GM12865 (cell line): ENCODE measurements around the gene SKP1.

ENCODE experiments used
- DNase-seq: peaks from one replicate; pipeline ENCODE4 v3.0.0; 2010; ENCODE audit warnings: low read depth
- H3K4me3 ChIP-seq: 2 replicates; pipeline ENCODE4 v1.5.1; 2011; ENCODE audit warnings: mild to moderate bottlenecking, low read depth, low read length, control low read depth
- CTCF ChIP-seq: IDR thresholded peaks from 2 replicates; pipeline ENCODE4 v1.5.1; 2011; ENCODE audit warnings: low read length, control low read depth, low read depth, inconsistent platforms; ENCODE audit not compliant: insufficient read depth; ENCODE audit errors: missing control alignments

SKP1 gene

DNA sequence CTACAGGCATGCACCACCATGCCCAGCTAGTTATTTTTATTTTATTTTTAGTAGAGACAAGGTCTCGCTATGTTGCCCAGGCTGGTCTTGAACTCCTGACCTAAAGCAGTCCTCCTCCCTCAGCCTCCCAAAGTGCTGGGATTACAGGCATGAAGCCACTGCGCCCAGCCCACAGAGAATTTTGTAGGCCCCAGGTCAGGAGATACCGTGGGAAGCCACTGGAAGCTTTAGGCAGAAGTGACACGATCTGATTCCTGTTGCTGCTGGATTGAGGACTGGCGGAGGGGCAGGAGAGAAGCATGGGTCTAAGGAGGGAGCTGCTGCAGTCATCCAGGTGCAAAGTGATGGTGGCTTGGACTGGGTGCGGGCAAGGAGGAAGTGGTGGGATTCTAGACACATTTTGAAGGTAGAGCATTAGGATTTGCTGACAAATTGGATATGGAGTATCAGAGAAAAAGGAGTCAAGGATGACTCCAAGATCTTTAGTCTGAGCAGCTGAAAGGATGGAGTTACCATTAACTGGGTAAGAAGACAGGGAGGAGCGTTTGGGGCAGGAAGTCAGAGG lies 41.6 kb downstream of the SKP1 start:
- no peak overlapping the region for H3K4me3 ChIP-seq
- TF ChIP-seq CTCF: no peak
- DNase-seq: no peak

DNA sequence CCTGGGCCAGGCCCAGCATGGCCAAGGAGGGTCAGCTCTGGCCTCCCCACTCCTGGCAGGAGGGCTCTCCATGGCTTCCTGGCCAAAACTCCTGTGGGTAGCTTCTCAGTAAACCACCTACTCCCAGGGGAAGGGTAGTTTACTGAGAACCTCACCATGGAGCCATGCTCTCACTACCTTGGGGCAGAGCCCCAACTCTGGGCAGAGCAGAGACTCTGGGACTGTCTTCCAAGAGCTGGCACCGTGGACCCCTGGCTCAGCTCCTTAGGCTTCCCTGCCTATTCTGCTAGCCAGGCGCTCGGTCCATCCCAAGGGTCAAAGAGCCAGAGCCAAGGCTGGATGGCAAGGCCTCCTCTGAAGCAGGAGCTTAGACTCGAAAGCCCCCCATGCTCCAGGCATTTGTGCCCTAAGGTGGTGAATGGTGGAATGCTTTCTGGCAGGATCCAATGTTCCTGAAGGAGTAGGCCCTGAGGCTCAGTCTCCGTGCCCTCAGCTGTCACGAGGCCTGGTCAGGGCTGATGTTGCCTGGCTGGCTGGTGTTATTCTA lies 42.7 kb downstream of the SKP1 start:
- no peak for TF ChIP-seq CTCF
- no peak overlapping the region for H3K4me3 ChIP-seq
- no peak for DNase-seq

DNA sequence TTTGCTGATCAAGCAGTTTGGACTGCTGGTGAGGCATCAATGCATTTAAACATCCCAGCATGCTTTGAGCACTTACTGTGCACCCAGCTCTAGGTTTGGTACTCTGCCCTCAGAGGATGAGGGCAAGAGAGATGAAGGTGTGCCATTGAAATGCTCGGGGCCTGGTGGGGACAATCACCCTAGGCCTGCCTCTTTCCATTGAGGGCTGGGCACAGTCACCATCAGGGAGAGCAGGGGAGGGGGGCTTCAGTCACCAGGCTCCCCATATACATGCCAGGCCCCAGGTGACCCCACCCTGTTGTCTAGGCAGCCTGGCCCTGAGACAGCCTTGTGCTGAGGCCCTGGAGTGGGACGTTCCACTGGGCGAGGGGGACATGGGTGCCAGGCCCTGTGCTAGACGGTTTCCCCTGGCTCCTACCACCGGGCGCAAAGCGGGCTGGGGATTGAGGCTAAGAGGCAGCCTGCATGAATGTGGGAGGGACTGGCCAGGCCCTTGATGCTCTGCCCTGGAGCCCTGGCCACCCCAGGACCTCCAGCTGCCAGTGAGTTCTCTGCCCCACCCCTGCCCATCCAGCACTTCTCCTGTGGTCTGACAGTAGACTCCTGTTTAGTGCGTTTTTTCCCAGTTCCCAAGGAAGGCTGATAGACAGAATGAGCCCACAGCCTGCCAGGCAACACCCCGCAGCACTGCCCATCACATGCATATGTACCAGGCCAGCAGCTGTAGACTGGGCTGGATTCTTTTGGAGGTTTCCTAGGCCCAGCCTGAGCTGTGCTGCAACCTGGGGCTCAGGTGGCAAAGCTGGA lies 43.4 kb downstream of the SKP1 start:
- H3K4me3 ChIP-seq: peak overlapping the region; percentile 51
- TF ChIP-seq CTCF: no peak
- DNase-seq: no peak

DNA sequence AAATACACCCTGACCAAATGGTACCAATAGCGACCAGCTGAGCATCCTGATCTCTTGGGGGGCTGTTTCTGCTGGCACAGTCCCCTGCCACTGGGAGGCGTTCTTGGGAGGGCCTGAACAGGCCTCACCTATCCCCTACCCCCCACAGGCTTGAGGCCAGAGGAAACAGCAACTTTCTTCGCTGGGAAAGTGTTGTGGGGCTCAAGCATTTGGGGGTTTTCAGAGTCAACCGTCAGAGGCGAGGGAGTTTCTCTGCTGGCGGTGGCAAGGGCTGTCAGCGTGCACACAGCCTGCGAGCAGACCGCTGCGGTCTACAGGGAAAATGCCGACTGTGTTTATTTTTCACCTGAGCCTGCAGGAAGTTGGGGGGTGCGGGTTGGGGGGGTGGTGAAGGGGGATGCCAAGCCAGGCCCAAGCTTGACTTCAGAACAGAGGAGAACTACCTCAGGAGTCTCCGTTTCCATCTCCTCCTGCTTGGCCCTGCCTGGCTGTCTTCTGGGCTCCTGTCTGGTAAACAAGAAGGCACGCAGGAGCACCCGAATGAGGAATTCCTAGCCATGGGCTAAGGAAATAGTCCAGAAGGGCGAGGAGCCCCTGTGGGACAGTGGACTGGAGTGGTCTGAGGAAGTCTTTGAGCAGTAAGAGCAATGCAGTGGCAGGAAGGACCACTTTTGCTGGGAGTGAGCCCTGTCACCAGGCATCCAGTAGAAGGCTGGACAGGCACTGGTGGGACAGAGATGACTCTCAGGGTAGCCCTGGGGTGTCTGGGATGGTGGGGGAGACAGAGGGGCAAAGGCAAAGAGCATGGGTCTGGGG lies 44.2 kb downstream of the SKP1 start:
- TF ChIP-seq CTCF: peak; percentile 70
- peak; percentile 96 for DNase-seq

GRCh38 chr5:134131578-134132350 lies 45.0 kb downstream of the SKP1 start:
- no peak for TF ChIP-seq CTCF
- no peak for DNase-seq
- H3K4me3 ChIP-seq: no peak overlapping the region

More for the DNA sequence above, 44.2 kb downstream of the SKP1 start:
- peak overlapping the region; percentile 51 for H3K4me3 ChIP-seq

- TF ChIP-seq CTCF: no peak
- no peak overlapping the region for H3K4me3 ChIP-seq
- no peak for DNase-seq
Measured at GRCh38 chr5:134131165-134131564, 45.6 kb downstream of the SKP1 start.
